GM19397 (cell line): Measurements from ENCODE around the gene MRPS26.
"Not testable (repeated sequence)": the region's sequence is repeated elsewhere in the genome, so short reads cannot be mapped to it uniquely, and the experiment has no call there.

Experiments
- ATAC-seq: cut with Tn5 transposase; IDR thresholded peaks from one replicate; pipeline ENCODE4 v1.9.1; 2021; ENCODE audit warnings: mild to moderate bottlenecking, moderate library complexity; ENCODE audit not compliant: unreplicated experiment

MRPS26 gene

GRCh38 chr20:3045816-3046676, at the start of gene MRPS26:
TSS of gene MRPS26 (plus strand) at chr20:3046052. CDS start at chr20:3046069, 17 bp downstream.
- ATAC-seq = peak; percentile 91

GRCh38 chr20:2998728-2999127, 47.1 kb upstream of the MRPS26 start:
- ATAC-seq = no peak

- no peak for ATAC-seq
These were observed 44.9 kb upstream of the MRPS26 start for GRCh38 chr20:3000852-3001523.

- no peak for ATAC-seq
These were observed 42.4 kb upstream of the MRPS26 start for GRCh38 chr20:3003416-3003815.

GRCh38 chr20:3010985-3011723, 34.7 kb upstream of the MRPS26 start:
- ATAC-seq = no peak

GRCh38 chr20:3011752-3012151, 34.1 kb upstream of the MRPS26 start:
- no peak for ATAC-seq

GRCh38 chr20:3013771-3014170, 32.1 kb upstream of the MRPS26 start:
- ATAC-seq = no peak

GRCh38 chr20:3014179-3014578, 31.7 kb upstream of the MRPS26 start:
- no peak for ATAC-seq

- ATAC-seq = no peak
These were observed 31.2 kb upstream of the MRPS26 start for GRCh38 chr20:3014662-3015061.

GRCh38 chr20:3015302-3015701, 30.6 kb upstream of the MRPS26 start:
- ATAC-seq = not testable (repeated sequence)

GRCh38 chr20:3021327-3021726, 24.5 kb upstream of the MRPS26 start:
- no peak for ATAC-seq

- ATAC-seq = no peak
These were observed 24.1 kb upstream of the MRPS26 start for GRCh38 chr20:3021777-3022176.

- not testable (repeated sequence) for ATAC-seq
These were observed 23.0 kb upstream of the MRPS26 start for GRCh38 chr20:3022559-3023490.

- ATAC-seq = no peak
These were observed 17.9 kb upstream of the MRPS26 start for GRCh38 chr20:3027987-3028386.

GRCh38 chr20:3031524-3032147, 14.2 kb upstream of the MRPS26 start:
- no peak for ATAC-seq

- ATAC-seq = no peak
These were observed 13.2 kb upstream of the MRPS26 start for GRCh38 chr20:3032624-3033023.

- no peak for ATAC-seq
These were observed 8.2 kb upstream of the MRPS26 start for GRCh38 chr20:3037654-3038053.

- no peak for ATAC-seq
These were observed 7.4 kb upstream of the MRPS26 start for GRCh38 chr20:3038454-3038853.

- no peak for ATAC-seq
These were observed 6.4 kb upstream of the MRPS26 start for GRCh38 chr20:3039426-3039825.

GRCh38 chr20:3040086-3040485, 5.8 kb upstream of the MRPS26 start:
- ATAC-seq = no peak
